ENCODE results near the gene PPID. TPM values are rescaled to one million over a fixed set of nuclear protein-coding genes. Genes with fewer than 3 reads are reported as not detected.

PPID gene
- total and polyA plus RNA-seq, 2 of the 13 experiments (the other 11 are each of a cell fraction or from before 2014, with no cell fraction given), result 15.4 to 63.4 TPM

- TF ChIP-seq FOXO1 (CRISPR knock-in tag; IDR thresholded peaks at IDR 0.05) (peak; percentile 64; the same call in 1 of the 2 replicates), DNMT1 (CRISPR knock-in tag; IDR thresholded peaks at IDR 0.05) (no peak; the same call in 1 of the 2 replicates), RCOR2 (CRISPR knock-in tag; IDR thresholded peaks at IDR 0.05) (no peak), MLX (CRISPR knock-in tag; IDR thresholded peaks at IDR 0.05) (peak; percentile 54; the same call in 1 of the 2 replicates), PHF20 (CRISPR knock-in tag; IDR thresholded peaks at IDR 0.05) (peak; percentile 86), DMAP1 (CRISPR knock-in tag; IDR thresholded peaks at IDR 0.05) (peak; percentile 98), KAT7 (CRISPR knock-in tag; IDR thresholded peaks at IDR 0.05; ENCODE audit: borderline replicate concordance) (peak; percentile 74; the same call in 1 of the 2 replicates), KLF11 (CRISPR knock-in tag; IDR thresholded peaks at IDR 0.05) (peak; percentile 88; the same call in 1 of the 2 replicates), EED (CRISPR knock-in tag; IDR thresholded peaks at IDR 0.05) (no peak), ZNF503 (CRISPR knock-in tag; IDR thresholded peaks at IDR 0.05) (0 out of 2 replicates have a peak, but pooled peaks have one; percentile 41), NR2C2 (CRISPR knock-in tag; IDR thresholded peaks at IDR 0.05; ENCODE audit: borderline replicate concordance) (peak; percentile 20; the same call in 1 of the 2 replicates), ZIK1 (CRISPR knock-in tag; IDR thresholded peaks at IDR 0.05; ENCODE audit: borderline replicate concordance, low read depth) (no peak), RFX1 (IDR thresholded peaks at IDR 0.05) (no peak), ZFP62 (CRISPR knock-in tag; IDR thresholded peaks at IDR 0.05) (no peak), ZNF703 (CRISPR knock-in tag; IDR thresholded peaks at IDR 0.05; ENCODE audit: borderline replicate concordance) (no peak), MEF2D (CRISPR knock-in tag; IDR thresholded peaks at IDR 0.05) (peak; percentile 75; the same call in 1 of the 2 replicates), ZBTB37 (CRISPR knock-in tag; IDR thresholded peaks at IDR 0.05) (peak; percentile 61; the same call in 1 of the 2 replicates), HDAC1 (CRISPR knock-in tag; IDR thresholded peaks at IDR 0.05) (peak; percentile 98), FOXO4 (CRISPR knock-in tag; conservative IDR thresholded peaks at IDR 0.05) (no peak), NFIB (CRISPR knock-in tag; IDR thresholded peaks at IDR 0.05; ENCODE audit: borderline replicate concordance) (no peak), U2AF2 (IDR thresholded peaks at IDR 0.05; ENCODE audit: low read depth, low read length) (no peak), ZNF749 (CRISPR knock-in tag; IDR thresholded peaks at IDR 0.05; ENCODE audit: borderline replicate concordance) (0 out of 2 replicates have a peak, but pooled peaks have one; percentile 23), MLLT10 (CRISPR knock-in tag; IDR thresholded peaks at IDR 0.05) (no peak)
- TF ChIP-seq, protein P1, sequence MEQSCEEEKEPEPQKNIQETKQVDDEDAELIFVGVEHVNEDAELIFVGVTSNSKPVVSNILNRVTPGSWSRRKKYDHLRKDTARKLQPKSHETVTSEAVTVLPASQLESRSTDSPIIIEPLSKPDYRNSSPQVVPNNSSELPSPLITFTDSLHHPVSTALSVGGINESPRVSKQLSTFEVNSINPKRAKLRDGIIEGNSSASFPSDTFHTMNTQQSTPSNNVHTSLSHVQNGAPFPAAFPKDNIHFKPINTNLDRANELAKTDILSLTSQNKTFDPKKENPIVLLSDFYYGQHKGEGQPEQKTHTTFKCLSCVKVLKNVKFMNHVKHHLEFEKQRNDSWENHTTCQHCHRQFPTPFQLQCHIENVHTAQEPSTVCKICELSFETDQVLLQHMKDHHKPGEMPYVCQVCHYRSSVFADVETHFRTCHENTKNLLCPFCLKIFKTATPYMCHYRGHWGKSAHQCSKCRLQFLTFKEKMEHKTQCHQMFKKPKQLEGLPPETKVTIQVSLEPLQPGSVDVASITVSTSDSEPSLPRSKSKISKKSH (CRISPR knock-in tag; IDR thresholded peaks at IDR 0.05; ENCODE audit: borderline replicate concordance), result no peak
Observed at GRCh38 chr4:158722917-158723793, at the start of gene PPID (continued).

All from HepG2 (cell line).